GM19395 (cell line): Measurements from ENCODE around the gene SEPTIN2.
"Not testable (repeated sequence)": the region's sequence is repeated elsewhere in the genome, so short reads cannot be mapped to it uniquely, and the experiment has no call there.

Source experiments
- ATAC-seq: cut with Tn5 transposase; IDR thresholded peaks from one replicate; pipeline ENCODE4 v1.9.1; 2021; ENCODE audit warnings: mild to moderate bottlenecking, moderate library complexity; ENCODE audit not compliant: unreplicated experiment

SEPTIN2 gene

GRCh38 chr2:241312082-241312481 lies 3.6 kb upstream of the SEPTIN2 start:
- no peak for ATAC-seq

GRCh38 chr2:241313543-241314095 lies 2.1 kb upstream of the SEPTIN2 start:
- ATAC-seq = no peak

- ATAC-seq = no peak
Observed at GRCh38 chr2:241314226-241315092, 1.3 kb upstream of the SEPTIN2 start.

GRCh38 chr2:241315093-241315878 lies 439 bp upstream of the SEPTIN2 start, which contains the start of gene HDLBP:
HDLBP (minus strand) TSS chr2:241315672; CDS start chr2:241266869, 48,803 bp downstream.
- ATAC-seq = peak; percentile 66

GRCh38 chr2:241316825-241317224 lies 1.1 kb downstream of the SEPTIN2 start:
- no peak for ATAC-seq

GRCh38 chr2:241317391-241317790 lies 1.7 kb downstream of the SEPTIN2 start:
- no peak for ATAC-seq

- ATAC-seq = not testable (repeated sequence)
Observed at GRCh38 chr2:241318830-241319229, 3.1 kb downstream of the SEPTIN2 start.

GRCh38 chr2:241320394-241320793 lies 4.7 kb downstream of the SEPTIN2 start:
- no peak for ATAC-seq

GRCh38 chr2:241321033-241321432 lies 5.3 kb downstream of the SEPTIN2 start:
- no peak for ATAC-seq

GRCh38 chr2:241321886-241322285 lies 6.2 kb downstream of the SEPTIN2 start:
- ATAC-seq = no peak

- ATAC-seq = peak; percentile 49
Observed at GRCh38 chr2:241323778-241324177, 8.1 kb downstream of the SEPTIN2 start.

- ATAC-seq = no peak
Observed at GRCh38 chr2:241324775-241325174, 9.1 kb downstream of the SEPTIN2 start.

- ATAC-seq = no peak
Observed at GRCh38 chr2:241325257-241325656, 9.5 kb downstream of the SEPTIN2 start.

GRCh38 chr2:241329669-241330615 lies 14.2 kb downstream of the SEPTIN2 start:
- no peak for ATAC-seq

GRCh38 chr2:241330616-241330981 lies 14.9 kb downstream of the SEPTIN2 start:
- no peak for ATAC-seq

- no peak for ATAC-seq
Observed at GRCh38 chr2:241334813-241335212, 19.1 kb downstream of the SEPTIN2 start.

- ATAC-seq = no peak
Observed at GRCh38 chr2:241339839-241340630, 24.3 kb downstream of the SEPTIN2 start.

- ATAC-seq = no peak
Observed at GRCh38 chr2:241340631-241341163, 25.0 kb downstream of the SEPTIN2 start.

- ATAC-seq = no peak
Observed at GRCh38 chr2:241344925-241345651, 29.4 kb downstream of the SEPTIN2 start.
